ENCODE measurements around the gene CROT. TPM values are rescaled to one million over a fixed set of nuclear protein-coding genes. Genes with fewer than 3 reads are reported as not detected.
A peak's percentile ranks its signal among the peaks of the same experiment; 100 is the strongest.

CROT gene
- total and polyA plus RNA-seq, 2 experiments from 2014 or later, result 8.9 to 14.0 TPM

DNA sequence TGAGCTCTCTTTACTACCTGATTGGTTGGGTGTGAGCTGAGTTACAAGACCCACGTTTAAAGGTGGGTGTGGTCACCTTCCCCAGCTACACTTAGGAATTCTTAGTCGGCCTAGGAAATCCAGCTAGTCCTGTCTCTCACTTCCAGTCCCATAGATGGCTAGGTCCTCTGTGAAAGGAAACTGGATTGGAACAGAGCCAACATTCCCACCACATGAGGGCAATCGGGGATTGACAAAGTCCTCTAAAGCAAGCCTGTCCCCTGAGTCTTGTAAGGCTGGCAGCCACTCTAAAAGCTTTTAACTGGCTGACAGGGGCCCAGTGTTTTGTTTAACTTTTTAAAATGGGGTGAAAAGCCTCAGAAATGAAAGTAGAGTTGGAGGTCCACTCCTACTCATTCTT lies 15.1 kb upstream of the CROT start:
- Histone ChIP-seq H3K4me2 (no peak overlapping the region), H2AFZ (no peak overlapping the region), H4K20me1 (replicated peaks; ENCODE audit: insufficient read depth) (no peaks in the 10 kb centered on the region), H3K27me3 (ENCODE audit: insufficient read depth) (no peaks in the 10 kb centered on the region), H3K4me1 (ENCODE audit: insufficient read depth) (no peaks in the 10 kb centered on the region), H3K9me2 (ENCODE audit: insufficient read depth) (0 out of 2 replicates have a peak, but pooled peaks cover 5% of the 10 kb centered on the region), H3K4me3 (no peak overlapping the region), H3K27ac (ENCODE audit: low read depth) (no peak overlapping the region), H3K79me2 (replicated peaks; ENCODE audit: insufficient read depth) (no peaks in the 10 kb centered on the region), H3F3A (replicated peaks; ENCODE audit: low read depth) (no peaks in the 10 kb centered on the region), H3K36me3 (ENCODE audit: insufficient read depth) (peaks cover 18% of the 10 kb centered on the region; the same call in 1 of the 2 replicates)
- peaks cover 2% of the 10 kb centered on the region for H3K27me3 Mint-ChIP-seq (ENCODE audit: insufficient read depth, low read depth, poor library complexity)
- H3K36me3 Mint-ChIP-seq (ENCODE audit: low read depth), result peaks cover 76% of the 10 kb centered on the region
- no peak overlapping the region for H3K4me3 Mint-ChIP-seq
- no peaks in the 10 kb centered on the region for H3K4me1 Mint-ChIP-seq
- no peak for ATAC-seq
- DNase-seq (ENCODE audit: low spot score), result no peak
- no peak overlapping the region for H3K27ac Mint-ChIP-seq
- TF ChIP-seq ZNF114 (CRISPR knock-in tag; IDR thresholded peaks at IDR 0.05), result no peak
- TF ChIP-seq STAT1 (IDR thresholded peaks at IDR 0.05; ENCODE audit: unreplicated experiment), result no peak
- no peak for TF ChIP-seq ZNF331 (CRISPR knock-in tag; IDR thresholded peaks at IDR 0.05; ENCODE audit: low read depth)
- peak in 1 of 2 experiments; percentile 8; a peak in 1 of 4 replicates for TF ChIP-seq CTCF (conservative IDR thresholded peaks at IDR 0.05; ENCODE audit: low read depth in 2 of 2)
- H3K9me3 Mint-ChIP-seq, result peaks cover 80% of the 10 kb centered on the region

DNA sequence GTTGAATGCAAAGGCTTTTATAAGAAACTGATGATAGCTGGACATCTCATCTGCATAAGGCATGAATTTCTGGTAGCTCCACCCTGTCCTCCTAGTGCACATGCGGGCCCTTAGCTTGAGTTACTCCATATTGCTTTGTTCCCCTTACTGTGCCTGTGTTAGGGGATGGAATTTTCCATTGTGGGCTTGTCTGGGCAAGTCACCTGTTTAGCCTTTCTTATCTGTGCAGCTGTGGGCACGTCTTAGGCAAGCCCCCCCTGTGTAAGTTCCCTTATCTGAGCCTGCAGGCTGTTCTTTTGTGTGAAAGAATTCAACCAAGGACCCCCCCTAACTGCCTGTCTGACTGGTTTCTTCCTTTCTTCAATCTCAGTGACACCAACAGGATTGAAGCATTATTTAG lies 14.5 kb upstream of the CROT start:
- Mint-ChIP-seq H3K9me3 (peaks cover 76% of the 10 kb centered on the region), H3K27ac (no peak overlapping the region)
- no peak overlapping the region for H2AFZ ChIP-seq

More for the DNA sequence above, 14.5 kb upstream of the CROT start:
- H3K4me3 Mint-ChIP-seq, result no peak overlapping the region
- Histone ChIP-seq H3K4me3 (no peak overlapping the region), H3K27ac (ENCODE audit: low read depth) (no peak overlapping the region), H4K20me1 (replicated peaks; ENCODE audit: insufficient read depth) (no peaks in the 10 kb centered on the region), H3K9me2 (ENCODE audit: insufficient read depth) (0 out of 2 replicates have a peak, but pooled peaks cover 5% of the 10 kb centered on the region), H3K4me2 (no peak overlapping the region), H3K27me3 (ENCODE audit: insufficient read depth) (no peaks in the 10 kb centered on the region), H3K36me3 (ENCODE audit: insufficient read depth) (peaks cover 18% of the 10 kb centered on the region; the same call in 1 of the 2 replicates), H3K79me2 (replicated peaks; ENCODE audit: insufficient read depth) (no peaks in the 10 kb centered on the region), H3F3A (replicated peaks; ENCODE audit: low read depth) (no peaks in the 10 kb centered on the region), H3K4me1 (ENCODE audit: insufficient read depth) (no peaks in the 10 kb centered on the region)
- H3K36me3 Mint-ChIP-seq (ENCODE audit: low read depth), result peaks cover 73% of the 10 kb centered on the region
- DNase-seq (ENCODE audit: low spot score) (no peak), ATAC-seq (no peak)
- TF ChIP-seq POLR2AphosphoS5 (IDR thresholded peaks at IDR 0.05; ENCODE audit: low read depth) (no peak), REST (IDR thresholded peaks at IDR 0.05; ENCODE audit: unreplicated experiment) (no peak), STAT1 (IDR thresholded peaks at IDR 0.05; ENCODE audit: unreplicated experiment) (no peak), JUNB (IDR thresholded peaks at IDR 0.05; ENCODE audit: unreplicated experiment) (no peak), EZH2phosphoT487 (IDR thresholded peaks at IDR 0.05; ENCODE audit: unreplicated experiment) (no peak)
- peaks cover 2% of the 10 kb centered on the region for H3K27me3 Mint-ChIP-seq (ENCODE audit: insufficient read depth, low read depth, poor library complexity)
- H3K4me1 Mint-ChIP-seq, result no peaks in the 10 kb centered on the region

All from GM23338 (cell line).